ENCODE measurements around the gene ELF5. TPM values are rescaled to one million over a fixed set of nuclear protein-coding genes. Genes with fewer than 3 reads are reported as not detected.

Gene ELF5
- total RNA-seq, 1 donor from 2014 or later, result 2.1 TPM

DNA sequence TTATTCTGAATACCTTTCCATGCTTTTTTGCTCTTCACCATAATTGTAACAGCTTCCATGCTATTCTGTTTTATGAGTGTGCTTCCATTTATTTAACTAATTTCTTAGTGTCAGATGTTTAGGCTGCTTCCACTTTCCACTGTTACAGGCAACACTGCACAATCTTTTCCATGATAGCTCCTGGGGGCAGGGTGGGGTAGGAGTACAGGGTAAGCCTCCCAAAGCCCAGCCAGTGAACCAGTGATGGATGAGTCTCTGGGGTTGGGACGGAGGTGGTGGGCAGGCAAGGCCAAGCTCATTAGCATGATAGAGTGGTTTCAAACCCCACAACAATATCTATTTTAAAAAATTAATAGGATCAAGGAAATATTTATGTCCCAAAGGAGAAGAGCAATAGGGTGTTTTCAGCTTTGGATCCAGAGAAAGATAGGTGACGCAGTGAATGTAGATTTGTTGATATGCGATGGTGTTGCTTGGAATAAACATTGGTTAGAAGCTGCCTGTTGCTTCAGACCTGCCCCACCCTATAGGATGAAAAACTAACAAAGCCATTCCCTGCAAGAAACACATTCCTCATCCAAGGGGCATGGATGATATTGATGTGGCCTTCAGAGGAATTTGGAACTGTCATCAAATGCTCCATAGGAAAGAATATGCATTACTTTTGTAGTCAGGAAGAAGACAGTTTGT lies 17.1 kb upstream of the ELF5 start:
- no peak for DNase-seq (ENCODE audit: low spot score, unreplicated experiment)
- Mint-ChIP-seq H3K36me3 (ENCODE audit: insufficient read depth) (no peaks in the 10 kb centered on the region), H3K4me3 (ENCODE audit: low read depth) (no peak overlapping the region), H3K27ac (no peak overlapping the region), H3K9me3 (ENCODE audit: low read depth) (peaks cover 10% of the 10 kb centered on the region), H3K27me3 (no peaks in the 10 kb centered on the region), H3K4me1 (ENCODE audit: low read depth) (peaks cover 8% of the 10 kb centered on the region)
- TF ChIP-seq, protein P1, sequence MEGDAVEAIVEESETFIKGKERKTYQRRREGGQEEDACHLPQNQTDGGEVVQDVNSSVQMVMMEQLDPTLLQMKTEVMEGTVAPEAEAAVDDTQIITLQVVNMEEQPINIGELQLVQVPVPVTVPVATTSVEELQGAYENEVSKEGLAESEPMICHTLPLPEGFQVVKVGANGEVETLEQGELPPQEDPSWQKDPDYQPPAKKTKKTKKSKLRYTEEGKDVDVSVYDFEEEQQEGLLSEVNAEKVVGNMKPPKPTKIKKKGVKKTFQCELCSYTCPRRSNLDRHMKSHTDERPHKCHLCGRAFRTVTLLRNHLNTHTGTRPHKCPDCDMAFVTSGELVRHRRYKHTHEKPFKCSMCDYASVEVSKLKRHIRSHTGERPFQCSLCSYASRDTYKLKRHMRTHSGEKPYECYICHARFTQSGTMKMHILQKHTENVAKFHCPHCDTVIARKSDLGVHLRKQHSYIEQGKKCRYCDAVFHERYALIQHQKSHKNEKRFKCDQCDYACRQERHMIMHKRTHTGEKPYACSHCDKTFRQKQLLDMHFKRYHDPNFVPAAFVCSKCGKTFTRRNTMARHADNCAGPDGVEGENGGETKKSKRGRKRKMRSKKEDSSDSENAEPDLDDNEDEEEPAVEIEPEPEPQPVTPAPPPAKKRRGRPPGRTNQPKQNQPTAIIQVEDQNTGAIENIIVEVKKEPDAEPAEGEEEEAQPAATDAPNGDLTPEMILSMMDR (IDR thresholded peaks at IDR 0.05; ENCODE audit: unreplicated experiment), result no peak

DNA sequence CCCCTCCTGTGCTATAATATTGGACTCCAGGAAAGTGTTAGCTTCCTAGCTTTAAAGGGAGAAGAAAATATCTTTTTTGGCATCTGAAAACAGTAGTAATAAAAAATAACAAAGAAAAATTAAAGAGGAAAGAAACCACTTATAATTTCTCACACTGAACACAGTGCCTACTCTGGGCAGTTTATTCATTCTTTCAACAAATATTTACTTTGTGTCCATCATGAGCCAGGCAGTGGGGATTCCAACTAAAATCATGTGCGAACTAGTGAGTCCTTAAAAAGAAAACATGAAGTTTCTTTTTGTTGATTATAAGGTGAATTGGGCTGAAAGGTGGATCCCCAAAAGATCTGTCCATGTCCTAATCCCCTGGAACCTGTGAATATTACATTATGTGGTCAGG lies 16.0 kb upstream of the ELF5 start:
- H3K4me1 Mint-ChIP-seq (ENCODE audit: low read depth), result peaks cover 7% of the 10 kb centered on the region
- H3K27ac Mint-ChIP-seq, result no peak overlapping the region
- TF ChIP-seq, protein P1 (IDR thresholded peaks at IDR 0.05; ENCODE audit: unreplicated experiment), result no peak
- H3K4me3 Mint-ChIP-seq (ENCODE audit: low read depth), result no peak overlapping the region
- H3K9me3 Mint-ChIP-seq (ENCODE audit: low read depth), result peaks cover 8% of the 10 kb centered on the region
- H3K27me3 Mint-ChIP-seq, result no peaks in the 10 kb centered on the region
- no peak for DNase-seq (ENCODE audit: low spot score, unreplicated experiment)
- H3K36me3 Mint-ChIP-seq (ENCODE audit: insufficient read depth), result no peaks in the 10 kb centered on the region

DNA sequence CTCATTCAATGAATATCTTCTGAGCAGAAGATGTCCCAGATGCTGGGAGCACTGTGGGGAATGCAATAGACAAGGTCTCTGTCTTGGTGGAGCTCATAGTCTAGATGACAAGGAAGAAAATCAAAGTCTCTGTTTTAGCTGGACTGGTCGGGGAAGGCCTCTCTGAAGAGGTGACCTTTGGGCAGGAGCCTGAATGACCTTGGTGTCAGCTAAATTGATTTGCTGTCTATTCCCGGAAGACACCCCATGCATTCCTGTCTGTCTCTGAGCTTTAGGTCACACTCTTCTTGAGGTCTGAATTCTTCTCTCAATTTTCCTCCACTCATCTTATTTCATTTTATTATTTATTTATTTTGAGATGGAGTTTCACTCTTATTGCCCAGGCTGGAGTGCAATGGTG lies 14.5 kb upstream of the ELF5 start:
- Mint-ChIP-seq H3K9me3 (ENCODE audit: low read depth) (peaks cover 6% of the 10 kb centered on the region), H3K4me3 (ENCODE audit: low read depth) (no peak overlapping the region), H3K27me3 (no peaks in the 10 kb centered on the region), H3K27ac (no peak overlapping the region), H3K4me1 (ENCODE audit: low read depth) (peaks cover 7% of the 10 kb centered on the region), H3K36me3 (ENCODE audit: insufficient read depth) (no peaks in the 10 kb centered on the region)
- DNase-seq (ENCODE audit: low spot score, unreplicated experiment), result no peak
- TF ChIP-seq, protein P1 (IDR thresholded peaks at IDR 0.05; ENCODE audit: unreplicated experiment), result no peak

DNA sequence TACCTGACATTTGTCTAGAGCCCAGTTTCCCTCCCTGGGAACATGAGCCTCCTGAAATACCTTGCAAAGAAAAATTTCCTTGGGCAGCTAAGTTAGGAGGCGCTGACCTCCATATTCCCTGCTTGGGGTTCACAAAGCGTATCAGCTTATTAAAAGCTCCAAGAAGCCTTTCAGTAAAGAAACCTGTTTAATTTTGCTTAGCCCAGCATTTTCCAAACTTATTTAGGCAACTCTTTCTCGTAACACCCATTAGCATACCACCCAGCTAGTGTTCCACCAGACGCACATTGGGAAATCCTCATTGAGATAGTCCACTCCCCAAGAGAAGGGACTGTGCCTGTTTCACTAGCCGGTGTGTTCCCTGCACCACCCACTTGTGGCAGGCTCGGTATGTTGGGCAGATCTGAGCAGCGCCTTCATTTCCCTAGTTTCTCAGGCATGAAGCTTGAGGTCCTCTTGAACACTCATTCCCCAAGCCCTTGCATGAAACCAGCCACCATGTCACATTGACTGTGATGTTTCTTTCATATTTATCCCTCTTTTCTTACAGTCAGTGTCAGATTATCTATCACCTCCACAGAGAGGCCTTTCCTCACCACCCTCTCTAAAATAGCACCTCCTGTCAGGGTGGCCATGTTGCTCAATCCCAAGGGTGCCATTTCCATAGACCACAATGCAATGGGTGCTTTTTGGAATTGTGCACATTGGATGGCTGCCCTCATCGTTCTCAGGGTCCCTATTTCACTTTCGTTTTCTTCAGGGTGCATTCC lies 12.5 kb upstream of the ELF5 start:
- Mint-ChIP-seq H3K27me3 (no peaks in the 10 kb centered on the region), H3K4me1 (ENCODE audit: low read depth) (peaks cover 10% of the 10 kb centered on the region), H3K4me3 (ENCODE audit: low read depth) (no peak overlapping the region), H3K9me3 (ENCODE audit: low read depth) (peaks cover under 1% of the 10 kb centered on the region), H3K36me3 (ENCODE audit: insufficient read depth) (no peaks in the 10 kb centered on the region), H3K27ac (no peak overlapping the region)
- TF ChIP-seq, protein P1 (IDR thresholded peaks at IDR 0.05; ENCODE audit: unreplicated experiment), result no peak
- no peak for DNase-seq (ENCODE audit: low spot score, unreplicated experiment)

DNA sequence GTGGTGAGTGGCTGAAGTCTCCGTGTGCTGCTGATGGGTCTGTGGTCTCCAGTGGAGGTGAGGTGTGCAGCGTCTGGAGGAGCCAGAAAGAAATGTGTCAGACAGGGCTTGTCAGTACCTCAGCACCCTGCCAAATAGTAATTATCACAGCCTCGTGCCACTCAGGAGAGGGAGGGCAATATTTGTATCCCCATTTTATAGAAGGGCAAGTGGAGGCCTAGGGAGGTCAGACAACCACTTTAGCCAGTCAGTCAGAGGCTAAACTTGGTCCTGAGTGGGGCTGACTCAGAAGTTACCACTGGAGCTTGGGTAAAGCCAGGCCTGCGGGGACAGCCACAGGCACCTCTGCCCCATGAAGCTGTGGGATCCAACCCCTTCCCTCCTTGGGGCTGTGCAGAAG lies 11.5 kb upstream of the ELF5 start:
- H3K4me1 Mint-ChIP-seq (ENCODE audit: low read depth), result peaks cover 10% of the 10 kb centered on the region
- H3K4me3 Mint-ChIP-seq (ENCODE audit: low read depth), result no peak overlapping the region
- H3K27me3 Mint-ChIP-seq, result no peaks in the 10 kb centered on the region
- DNase-seq (ENCODE audit: low spot score, unreplicated experiment), result no peak
- no peaks in the 10 kb centered on the region for H3K9me3 Mint-ChIP-seq (ENCODE audit: low read depth)
- H3K27ac Mint-ChIP-seq, result no peak overlapping the region
- no peaks in the 10 kb centered on the region for H3K36me3 Mint-ChIP-seq (ENCODE audit: insufficient read depth)
- TF ChIP-seq, protein P1 (IDR thresholded peaks at IDR 0.05; ENCODE audit: unreplicated experiment), result no peak

All from progenitor cell of endocrine pancreas (in vitro differentiated cells).